Neuron (in vitro differentiated cells): ENCODE measurements around the gene RECQL5.
"Not testable (repeated sequence)": the region's sequence is repeated elsewhere in the genome, so short reads cannot be mapped to it uniquely, and the experiment has no call there.

Source experiments
- H2AFZ ChIP-seq: one replicate; pipeline ENCODE4 v1.6.1; 2013; ENCODE audit warnings: low read depth, mild to moderate bottlenecking, inconsistent platforms, low read length, moderate library complexity
- H3K27me3 ChIP-seq: one replicate; pipeline ENCODE4 v1.6.1; 2013; ENCODE audit warnings: low read length; ENCODE audit not compliant: insufficient read depth
- H3K36me3 ChIP-seq: one replicate; pipeline ENCODE4 v1.6.1; 2013; ENCODE audit warnings: low read length; ENCODE audit not compliant: insufficient read depth
- H3K4me1 ChIP-seq: one replicate; pipeline ENCODE4 v1.6.1; 2013; ENCODE audit warnings: low read length; ENCODE audit not compliant: insufficient read depth
- H3K4me3 ChIP-seq: 2 replicates; pipeline ENCODE4 v1.5.1; 2013; ENCODE audit warnings: mild to moderate bottlenecking, low read length, moderate library complexity
- H3K9me3 ChIP-seq: one replicate; pipeline ENCODE4 v1.6.1; 2013; ENCODE audit warnings: low read length

Gene RECQL5

DNA sequence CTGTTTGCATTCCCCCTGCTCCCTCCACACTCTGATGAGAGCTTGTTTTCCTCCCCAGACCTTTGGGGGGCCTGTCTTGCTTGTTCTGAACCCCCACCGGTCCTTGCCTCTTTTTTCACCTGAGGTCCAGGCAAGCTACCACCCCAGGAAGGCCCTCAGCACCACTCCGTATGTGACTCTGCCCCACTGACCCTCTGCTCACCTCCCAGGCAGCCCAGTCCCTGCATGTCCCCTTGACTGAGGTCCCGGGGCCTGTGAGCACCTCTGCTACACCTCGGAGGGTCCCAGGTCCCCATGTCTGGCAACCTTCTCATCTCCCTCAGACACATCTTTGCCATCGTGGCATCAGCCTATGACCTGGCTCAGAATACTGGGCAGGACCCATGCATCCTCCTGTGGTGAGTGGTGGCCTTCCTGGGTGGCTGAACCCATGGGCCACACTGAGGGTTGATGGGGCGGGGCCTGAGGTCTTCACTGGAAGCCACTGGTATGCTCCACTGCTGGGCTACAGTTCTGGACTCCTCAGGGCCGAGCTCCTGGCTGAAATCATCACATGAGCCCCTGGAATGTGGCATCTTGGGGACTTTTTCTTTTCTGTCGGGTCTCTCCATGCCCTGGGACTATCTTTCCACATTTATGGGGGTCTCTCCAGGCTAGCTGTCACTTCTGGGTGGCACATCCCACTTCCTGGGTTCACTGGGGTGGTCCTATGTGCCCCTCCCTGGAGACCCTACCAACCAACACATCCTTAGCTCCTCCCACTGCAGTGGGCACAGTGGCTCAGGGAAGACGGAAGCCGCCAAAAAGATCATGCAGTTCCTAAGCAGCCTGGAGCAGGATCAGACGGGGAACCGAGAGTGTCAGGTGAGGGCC, 75.9 kb downstream of the RECQL5 start:
- no peaks in the 10 kb centered on the region for H3K36me3 ChIP-seq
- no peak overlapping the region for H2AFZ ChIP-seq
- H3K27me3 ChIP-seq, result peaks cover 40% of the 10 kb centered on the region
- no peaks in the 10 kb centered on the region for H3K4me1 ChIP-seq
- H3K4me3 ChIP-seq, result no peak overlapping the region
- H3K9me3 ChIP-seq, result peaks cover 19% of the 10 kb centered on the region

DNA sequence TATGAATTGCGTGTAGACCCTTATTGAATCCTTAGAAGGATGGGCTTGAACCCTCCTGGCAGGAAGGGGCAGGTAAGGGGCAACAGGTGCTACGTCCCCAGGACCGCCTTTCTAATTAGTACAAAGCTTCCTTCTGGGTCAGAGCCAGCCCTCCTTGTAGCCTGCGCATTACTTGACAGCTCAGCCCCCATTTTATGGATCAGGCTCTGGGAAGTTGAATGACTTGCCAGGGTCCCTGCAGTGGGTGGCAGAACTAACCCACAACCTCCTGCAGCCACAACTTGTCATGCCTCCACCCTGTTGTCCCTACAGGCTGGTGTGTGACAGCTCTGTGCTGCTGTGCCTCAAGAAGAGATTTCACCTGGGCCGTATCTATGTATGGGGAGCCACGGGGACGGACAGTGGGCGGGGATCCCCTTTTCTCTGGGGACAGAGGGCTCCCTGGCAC, 76.6 kb downstream of the RECQL5 start:
- H3K27me3 ChIP-seq, result peaks cover 35% of the 10 kb centered on the region
- H3K9me3 ChIP-seq, result peaks cover 24% of the 10 kb centered on the region
- no peaks in the 10 kb centered on the region for H3K4me1 ChIP-seq
- no peaks in the 10 kb centered on the region for H3K36me3 ChIP-seq
- no peak overlapping the region for H3K4me3 ChIP-seq
- no peak overlapping the region for H2AFZ ChIP-seq

DNA sequence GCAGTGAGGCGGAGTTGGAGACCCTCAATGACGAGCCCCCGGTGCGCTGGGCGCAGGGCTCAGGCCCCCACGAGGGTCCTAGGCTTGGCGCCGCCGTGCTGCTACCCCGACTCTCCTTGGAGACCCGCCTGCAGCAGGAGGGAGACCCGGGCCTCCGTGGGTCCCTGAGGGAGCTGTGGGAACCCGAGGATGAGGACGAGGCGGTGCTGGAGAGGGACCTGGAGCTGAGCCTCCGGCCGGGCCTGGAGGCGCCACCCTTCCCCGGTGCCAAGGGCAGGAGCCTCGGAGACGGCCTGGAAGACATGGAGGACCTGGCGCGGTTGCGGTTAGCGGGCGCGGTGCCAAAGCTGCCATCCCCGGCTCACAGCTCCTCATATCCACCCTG, 77.0 kb downstream of the RECQL5 start:
- Histone ChIP-seq H3K36me3 (no peaks in the 10 kb centered on the region), H3K9me3 (peaks cover 24% of the 10 kb centered on the region), H3K4me1 (no peaks in the 10 kb centered on the region), H3K4me3 (no peak overlapping the region), H2AFZ (no peak overlapping the region), H3K27me3 (peaks cover 35% of the 10 kb centered on the region)

DNA sequence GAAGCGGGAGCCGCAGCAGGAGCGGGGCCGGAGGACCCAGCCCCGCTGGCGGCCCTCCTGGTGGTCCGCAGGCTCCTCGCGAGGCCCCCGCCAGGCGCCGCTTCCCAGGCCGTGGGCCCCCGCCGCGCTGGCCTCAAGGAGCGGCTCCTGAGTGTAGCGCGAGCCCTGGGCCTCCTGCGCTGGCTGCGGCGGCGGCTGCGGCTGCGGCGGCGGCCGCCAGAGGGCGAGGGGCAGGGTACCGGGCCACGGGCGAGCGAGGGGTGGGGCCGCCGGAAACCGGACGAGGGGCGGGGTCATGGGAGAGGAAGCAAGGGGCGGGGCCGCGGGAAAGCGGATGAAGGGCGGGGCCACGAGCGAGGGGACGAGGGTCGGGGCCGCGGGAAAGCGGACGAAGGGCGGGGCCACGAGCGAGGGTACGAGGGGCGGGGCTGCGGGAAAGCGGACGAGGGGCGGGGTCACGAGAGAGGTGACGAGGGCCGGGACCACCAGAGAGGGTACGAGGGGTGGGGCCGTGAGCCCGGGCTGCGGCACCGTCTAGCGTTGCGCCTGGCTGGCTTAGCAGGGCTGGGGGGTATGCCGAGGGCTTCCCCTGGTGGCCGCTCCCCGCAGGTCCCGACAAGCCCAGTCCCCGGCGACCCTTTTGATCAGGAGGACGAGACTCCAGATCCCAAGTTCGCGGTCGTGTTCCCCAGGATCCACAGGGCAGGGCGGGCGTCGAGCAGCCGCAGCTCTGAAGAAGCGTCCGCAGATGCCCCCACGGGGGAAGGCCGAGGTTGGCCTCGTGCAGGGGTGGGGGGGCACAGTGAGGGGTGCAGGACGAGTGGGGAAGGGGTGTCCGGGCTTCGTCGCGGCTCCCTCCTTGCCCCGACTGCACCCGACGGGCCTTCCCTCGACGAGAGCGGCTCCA, 77.7 kb downstream of the RECQL5 start:
- Histone ChIP-seq H3K9me3 (peaks cover 24% of the 10 kb centered on the region), H3K4me1 (no peaks in the 10 kb centered on the region), H3K4me3 (peak overlapping the region; percentile 30), H3K36me3 (no peaks in the 10 kb centered on the region), H2AFZ (peak overlapping the region; percentile 36), H3K27me3 (peaks cover 34% of the 10 kb centered on the region)

DNA sequence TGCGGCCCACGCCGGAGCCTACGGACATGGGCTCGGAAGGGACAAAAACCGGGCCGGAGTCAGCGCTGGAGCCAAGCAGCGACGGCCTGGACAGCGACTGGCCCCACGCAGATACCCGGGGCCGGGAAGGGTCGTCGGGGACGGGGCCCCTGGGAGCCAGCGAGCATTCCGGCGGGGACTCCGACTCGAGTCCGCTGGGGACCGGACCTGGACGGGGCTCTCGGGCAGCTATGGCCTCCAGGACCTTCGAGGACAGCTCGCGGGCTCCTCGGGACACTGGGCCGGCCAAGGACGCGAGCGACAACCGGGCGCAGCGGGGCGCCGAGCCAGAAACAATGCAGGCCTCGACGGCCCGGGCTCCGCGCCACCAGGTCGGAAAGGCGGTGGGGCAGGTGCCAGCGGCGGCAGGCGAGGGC, 78.3 kb downstream of the RECQL5 start:
- H2AFZ ChIP-seq, result peak overlapping the region; percentile 36
- no peak overlapping the region for H3K4me3 ChIP-seq
- peaks cover 31% of the 10 kb centered on the region for H3K27me3 ChIP-seq
- no peaks in the 10 kb centered on the region for H3K36me3 ChIP-seq
- H3K4me1 ChIP-seq, result no peaks in the 10 kb centered on the region
- H3K9me3 ChIP-seq, result peaks cover 24% of the 10 kb centered on the region

DNA sequence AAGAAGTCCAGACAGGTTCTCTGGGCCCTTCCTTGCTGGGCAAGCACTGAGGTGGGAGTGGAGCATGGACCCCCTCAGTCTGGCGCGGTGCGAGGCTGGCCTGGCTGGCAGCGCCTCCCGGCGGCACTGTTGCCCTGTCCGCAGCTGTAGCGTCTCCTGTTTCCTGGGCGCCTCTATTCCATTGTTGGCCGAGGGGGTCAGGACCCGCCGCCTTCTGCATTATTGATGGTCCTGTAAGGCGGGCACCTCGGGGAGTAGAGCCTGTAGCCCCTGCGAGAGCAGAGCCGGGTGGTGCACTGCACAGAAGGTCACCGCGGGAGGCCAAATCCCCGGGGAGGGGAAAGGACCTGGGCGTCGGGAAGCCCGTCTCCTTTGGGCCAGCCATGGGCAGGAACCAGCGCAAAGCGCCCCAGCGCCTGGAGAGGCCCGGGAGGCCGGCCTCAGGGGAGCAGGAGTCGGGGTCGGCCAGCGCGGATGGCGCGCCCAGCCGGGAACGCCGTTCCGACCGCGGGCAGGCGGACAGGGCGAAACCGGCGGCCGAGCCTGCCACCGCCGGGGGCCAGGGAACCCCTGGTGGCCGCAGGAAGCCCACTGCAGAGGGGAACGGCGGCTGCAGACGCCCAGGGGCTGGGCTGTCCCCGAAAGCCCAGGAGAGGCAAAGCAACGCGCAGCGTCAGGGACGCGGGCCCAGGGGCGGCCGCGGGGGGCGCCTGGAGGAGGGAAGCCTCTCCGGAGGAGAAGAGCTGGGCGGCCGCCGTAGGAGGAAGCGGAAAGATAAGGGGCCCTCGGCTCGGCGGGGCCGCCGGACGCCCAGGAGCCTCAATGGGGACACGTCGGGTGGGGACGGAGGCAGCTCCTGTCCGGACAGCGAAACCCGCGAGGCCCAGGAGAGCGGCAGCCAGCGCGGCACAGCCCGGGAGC, 79.0 kb downstream of the RECQL5 start, which contains the start of gene MYO15B:
TSS of gene MYO15B (plus strand) at position 126 of the 921 bp plus-strand sequence. CDS start at position 384, 258 bp downstream.
- H2AFZ ChIP-seq, result peak within 1 kb of the TSS; percentile 36
- H3K36me3 ChIP-seq, result no peaks in the 10 kb centered on the region
- peaks cover 31% of the 10 kb centered on the region for H3K27me3 ChIP-seq
- no peaks in the 10 kb centered on the region for H3K4me1 ChIP-seq
- no peak within 1 kb of the TSS for H3K4me3 ChIP-seq
- H3K9me3 ChIP-seq, result peaks cover 24% of the 10 kb centered on the region

DNA sequence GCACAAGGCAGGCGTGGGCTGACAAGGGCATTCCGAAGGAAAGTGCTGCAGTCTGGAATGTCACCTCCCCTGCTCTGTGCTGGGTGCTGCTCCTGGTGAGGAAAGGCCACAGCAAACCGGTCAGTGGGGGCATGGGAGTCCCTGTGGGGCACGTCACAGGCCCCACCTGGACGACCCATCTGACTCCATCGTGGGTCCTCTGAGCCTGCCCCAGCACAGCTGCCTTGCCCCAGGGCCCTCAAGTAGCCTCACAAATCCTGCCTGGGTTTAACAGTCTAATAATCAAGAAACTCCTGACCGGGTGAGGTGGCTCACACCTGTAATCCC, 82.1 kb downstream of the RECQL5 start:
- H3K4me1 ChIP-seq, result no peaks in the 10 kb centered on the region

DNA sequence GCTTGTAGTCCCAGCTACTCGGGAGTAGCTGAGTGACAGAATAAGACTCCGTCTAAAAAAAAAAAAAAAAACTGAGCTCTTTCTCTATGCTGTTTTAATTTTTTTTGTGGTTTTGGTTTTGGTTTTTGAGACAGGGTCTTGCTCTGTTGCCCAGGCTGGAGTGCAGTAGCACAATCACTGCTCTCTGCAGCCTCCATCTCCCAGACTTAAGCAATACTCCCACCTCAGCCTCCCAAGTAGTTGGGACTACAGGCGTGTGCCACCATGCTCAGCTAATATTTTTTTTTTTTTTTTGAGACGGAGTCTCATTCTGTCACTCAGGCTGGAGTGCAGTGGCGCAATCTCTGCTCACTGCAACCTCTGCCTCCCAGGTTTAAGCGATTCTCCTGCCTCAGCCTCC, 83.8 kb downstream of the RECQL5 start:
- H3K4me3 ChIP-seq, result not testable (repeated sequence)

More for the DNA sequence above, 82.1 kb downstream of the RECQL5 start:
- Histone ChIP-seq H2AFZ (no peak overlapping the region), H3K9me3 (peaks cover 19% of the 10 kb centered on the region), H3K36me3 (no peaks in the 10 kb centered on the region), H3K4me3 (no peak overlapping the region), H3K27me3 (peaks cover 19% of the 10 kb centered on the region)

DNA sequence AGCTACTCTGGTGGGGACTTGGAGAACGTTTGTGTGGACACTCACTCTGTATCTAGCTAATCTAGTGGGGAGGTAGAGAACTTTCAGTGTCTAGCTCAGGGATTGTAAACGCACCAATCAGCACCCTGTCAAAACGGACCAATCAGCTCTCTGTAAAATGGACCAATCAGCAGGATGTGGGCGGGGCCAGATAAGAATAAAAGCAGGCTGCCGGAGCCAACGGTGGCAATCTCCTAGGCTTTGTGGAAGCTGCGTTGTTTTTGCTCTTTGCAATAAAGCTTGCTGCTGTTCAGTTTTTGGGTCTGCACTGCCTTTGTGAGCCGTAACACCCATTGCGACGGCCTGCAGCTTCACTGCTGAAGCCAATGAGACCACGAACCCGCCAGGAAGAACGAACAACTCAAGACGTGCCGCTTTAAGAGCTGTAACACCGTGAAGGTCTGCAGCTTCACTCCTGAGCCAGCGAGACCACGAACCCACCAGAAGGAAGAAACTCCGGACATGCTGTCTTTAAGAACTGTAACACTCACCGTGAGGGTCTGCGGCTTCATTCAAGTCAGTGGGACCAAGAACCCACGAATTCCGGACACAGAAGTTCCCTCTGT, 85.7 kb downstream of the RECQL5 start:
- H3K9me3 ChIP-seq, H3K4me1 ChIP-seq, H2AFZ ChIP-seq, H3K36me3 ChIP-seq, H3K4me3 ChIP-seq, H3K27me3 ChIP-seq: not testable (repeated sequence)

More for the DNA sequence above, 83.8 kb downstream of the RECQL5 start:
- H3K27me3 ChIP-seq, result peaks cover 16% of the 10 kb centered on the region
- H3K36me3 ChIP-seq, H3K4me1 ChIP-seq, H2AFZ ChIP-seq: not testable (repeated sequence)
- peaks cover 14% of the 10 kb centered on the region for H3K9me3 ChIP-seq
